A673 (cell line): ENCODE results near the gene BUB1.

Experiments used
- EZH2 ChIP-seq: fragments of 200-600 bp; sonication (generic); IDR thresholded peaks from 2 replicates; pipeline ENCODE4 v1.6.1; 2017; ENCODE audit warnings: borderline replicate concordance, low read depth, mild to moderate bottlenecking, mixed read lengths, antibody characterized with exemption, low read length; ENCODE audit not compliant: poor library complexity, severe bottlenecking
- TF ChIP-seq, protein P1 (sequence below): fragments of 300-800, 200-600 bp; sonication (generic); conservative IDR thresholded peaks from 2 replicates; pipeline ENCODE4 v1.5.1; 2017; ENCODE audit warnings: low read depth, mild to moderate bottlenecking, antibody characterized with exemption, low read length, moderate library complexity, mixed read lengths

DNA sequence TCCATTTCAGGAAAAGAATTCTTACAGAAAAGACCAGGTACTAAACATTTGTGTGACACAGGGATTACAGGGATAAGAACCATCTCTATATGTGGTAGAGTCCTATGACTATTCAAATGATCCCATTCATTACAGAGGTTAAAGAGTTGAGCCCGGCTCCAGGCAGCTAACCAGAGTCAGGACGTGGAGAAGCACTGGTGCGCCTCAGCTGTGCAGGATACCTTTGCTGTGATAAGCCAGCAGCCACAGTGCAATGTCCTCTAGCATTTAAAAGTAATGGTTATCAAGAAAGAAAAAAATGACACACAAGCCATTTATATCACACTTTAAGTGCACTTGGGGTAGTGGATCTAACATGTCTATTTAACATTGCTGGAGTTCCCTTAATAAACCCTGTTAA, 17.3 kb downstream of the BUB1 start:
- TF ChIP-seq, protein P1, sequence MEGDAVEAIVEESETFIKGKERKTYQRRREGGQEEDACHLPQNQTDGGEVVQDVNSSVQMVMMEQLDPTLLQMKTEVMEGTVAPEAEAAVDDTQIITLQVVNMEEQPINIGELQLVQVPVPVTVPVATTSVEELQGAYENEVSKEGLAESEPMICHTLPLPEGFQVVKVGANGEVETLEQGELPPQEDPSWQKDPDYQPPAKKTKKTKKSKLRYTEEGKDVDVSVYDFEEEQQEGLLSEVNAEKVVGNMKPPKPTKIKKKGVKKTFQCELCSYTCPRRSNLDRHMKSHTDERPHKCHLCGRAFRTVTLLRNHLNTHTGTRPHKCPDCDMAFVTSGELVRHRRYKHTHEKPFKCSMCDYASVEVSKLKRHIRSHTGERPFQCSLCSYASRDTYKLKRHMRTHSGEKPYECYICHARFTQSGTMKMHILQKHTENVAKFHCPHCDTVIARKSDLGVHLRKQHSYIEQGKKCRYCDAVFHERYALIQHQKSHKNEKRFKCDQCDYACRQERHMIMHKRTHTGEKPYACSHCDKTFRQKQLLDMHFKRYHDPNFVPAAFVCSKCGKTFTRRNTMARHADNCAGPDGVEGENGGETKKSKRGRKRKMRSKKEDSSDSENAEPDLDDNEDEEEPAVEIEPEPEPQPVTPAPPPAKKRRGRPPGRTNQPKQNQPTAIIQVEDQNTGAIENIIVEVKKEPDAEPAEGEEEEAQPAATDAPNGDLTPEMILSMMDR = no peak
- TF ChIP-seq EZH2 = no peak
